HG03135 (cell line): ENCODE data around the gene MMS19.

Experiments used
- ATAC-seq: cut with Tn5 transposase; IDR thresholded peaks from one replicate; pipeline ENCODE4 v1.9.1; 2021; ENCODE audit warnings: mild to moderate bottlenecking, moderate library complexity; ENCODE audit not compliant: unreplicated experiment

The MMS19 gene, protein sequence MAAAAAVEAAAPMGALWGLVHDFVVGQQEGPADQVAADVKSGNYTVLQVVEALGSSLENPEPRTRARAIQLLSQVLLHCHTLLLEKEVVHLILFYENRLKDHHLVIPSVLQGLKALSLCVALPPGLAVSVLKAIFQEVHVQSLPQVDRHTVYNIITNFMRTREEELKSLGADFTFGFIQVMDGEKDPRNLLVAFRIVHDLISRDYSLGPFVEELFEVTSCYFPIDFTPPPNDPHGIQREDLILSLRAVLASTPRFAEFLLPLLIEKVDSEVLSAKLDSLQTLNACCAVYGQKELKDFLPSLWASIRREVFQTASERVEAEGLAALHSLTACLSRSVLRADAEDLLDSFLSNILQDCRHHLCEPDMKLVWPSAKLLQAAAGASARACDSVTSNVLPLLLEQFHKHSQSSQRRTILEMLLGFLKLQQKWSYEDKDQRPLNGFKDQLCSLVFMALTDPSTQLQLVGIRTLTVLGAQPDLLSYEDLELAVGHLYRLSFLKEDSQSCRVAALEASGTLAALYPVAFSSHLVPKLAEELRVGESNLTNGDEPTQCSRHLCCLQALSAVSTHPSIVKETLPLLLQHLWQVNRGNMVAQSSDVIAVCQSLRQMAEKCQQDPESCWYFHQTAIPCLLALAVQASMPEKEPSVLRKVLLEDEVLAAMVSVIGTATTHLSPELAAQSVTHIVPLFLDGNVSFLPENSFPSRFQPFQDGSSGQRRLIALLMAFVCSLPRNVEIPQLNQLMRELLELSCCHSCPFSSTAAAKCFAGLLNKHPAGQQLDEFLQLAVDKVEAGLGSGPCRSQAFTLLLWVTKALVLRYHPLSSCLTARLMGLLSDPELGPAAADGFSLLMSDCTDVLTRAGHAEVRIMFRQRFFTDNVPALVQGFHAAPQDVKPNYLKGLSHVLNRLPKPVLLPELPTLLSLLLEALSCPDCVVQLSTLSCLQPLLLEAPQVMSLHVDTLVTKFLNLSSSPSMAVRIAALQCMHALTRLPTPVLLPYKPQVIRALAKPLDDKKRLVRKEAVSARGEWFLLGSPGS

DNA sequence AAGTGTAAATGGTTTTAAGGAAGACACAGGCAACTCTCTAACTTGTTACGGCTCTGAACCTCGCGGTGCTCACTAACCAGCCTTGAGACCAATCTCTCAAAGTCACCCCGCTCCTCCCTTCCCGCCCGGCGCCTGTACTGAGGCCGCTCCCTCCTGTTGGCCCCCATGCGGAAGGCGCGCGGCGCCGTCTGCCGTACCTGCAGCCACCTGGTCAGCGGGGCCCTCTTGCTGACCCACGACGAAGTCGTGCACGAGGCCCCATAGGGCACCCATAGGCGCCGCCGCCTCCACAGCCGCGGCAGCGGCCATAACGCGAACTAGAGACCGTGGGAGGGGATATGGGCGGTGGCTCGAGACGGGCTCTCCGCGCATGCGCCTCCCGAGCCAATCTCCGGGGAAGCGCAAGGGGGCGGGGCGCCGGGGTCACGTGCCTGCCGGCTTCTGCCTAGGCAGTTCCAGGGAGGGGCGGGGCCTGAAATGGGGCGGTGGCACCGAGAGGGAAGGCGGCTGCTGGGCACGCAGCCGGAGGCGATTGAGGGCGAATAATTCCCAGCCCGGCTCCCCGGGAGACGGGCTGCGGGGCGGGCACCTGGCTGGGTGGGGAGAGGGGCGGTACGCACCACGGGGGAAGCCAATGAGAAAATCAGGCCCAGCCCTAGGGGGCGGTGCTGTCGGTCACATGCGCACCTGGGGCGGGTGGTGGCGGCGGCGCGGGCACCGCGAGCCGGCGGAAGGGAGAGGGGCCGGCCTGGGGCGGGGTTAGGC lies at the start of gene MMS19:
Gene MMS19, minus strand, starts transcription at position 347 of the 765 bp plus-strand sequence. Its CDS starts 38 bp downstream, at position 309.
- peak; percentile 90 for ATAC-seq

DNA sequence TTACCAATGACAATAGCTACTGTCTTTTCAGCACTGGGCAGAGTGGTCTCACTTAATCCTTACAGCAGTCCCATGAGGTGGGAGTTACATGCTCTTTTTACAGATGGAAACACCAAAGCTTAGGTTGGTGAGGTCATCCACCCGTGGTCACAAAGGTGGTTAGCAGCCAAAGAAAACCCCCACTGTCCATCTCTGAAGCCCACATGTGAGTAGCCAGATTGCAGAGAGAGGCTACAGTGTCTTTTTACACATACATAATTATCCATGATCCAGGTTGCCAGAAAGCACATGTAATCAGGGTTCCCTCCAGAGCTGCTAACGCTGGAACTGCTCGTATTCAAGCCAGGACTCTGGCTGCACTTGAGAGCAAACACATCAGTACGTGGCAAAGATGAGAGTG lies 49.7 kb upstream of the MMS19 start:
- ATAC-seq: no peak

DNA sequence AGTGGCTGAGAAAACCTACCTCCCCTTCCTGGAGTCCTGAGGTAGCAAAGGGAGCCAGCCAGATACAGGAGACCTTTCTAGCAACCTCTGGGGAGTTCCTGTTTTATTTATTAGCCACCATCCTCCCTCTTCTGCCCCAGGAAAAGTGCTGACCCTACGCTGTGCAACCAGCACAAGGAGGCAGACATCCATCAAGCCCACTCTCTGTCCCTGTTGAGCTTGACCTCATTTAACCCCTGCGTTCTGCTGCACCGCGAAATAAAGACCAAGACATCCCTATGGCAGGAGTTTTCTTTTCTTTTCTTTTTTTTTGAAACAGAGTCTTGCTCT lies 49.0 kb upstream of the MMS19 start:
- no peak for ATAC-seq

DNA sequence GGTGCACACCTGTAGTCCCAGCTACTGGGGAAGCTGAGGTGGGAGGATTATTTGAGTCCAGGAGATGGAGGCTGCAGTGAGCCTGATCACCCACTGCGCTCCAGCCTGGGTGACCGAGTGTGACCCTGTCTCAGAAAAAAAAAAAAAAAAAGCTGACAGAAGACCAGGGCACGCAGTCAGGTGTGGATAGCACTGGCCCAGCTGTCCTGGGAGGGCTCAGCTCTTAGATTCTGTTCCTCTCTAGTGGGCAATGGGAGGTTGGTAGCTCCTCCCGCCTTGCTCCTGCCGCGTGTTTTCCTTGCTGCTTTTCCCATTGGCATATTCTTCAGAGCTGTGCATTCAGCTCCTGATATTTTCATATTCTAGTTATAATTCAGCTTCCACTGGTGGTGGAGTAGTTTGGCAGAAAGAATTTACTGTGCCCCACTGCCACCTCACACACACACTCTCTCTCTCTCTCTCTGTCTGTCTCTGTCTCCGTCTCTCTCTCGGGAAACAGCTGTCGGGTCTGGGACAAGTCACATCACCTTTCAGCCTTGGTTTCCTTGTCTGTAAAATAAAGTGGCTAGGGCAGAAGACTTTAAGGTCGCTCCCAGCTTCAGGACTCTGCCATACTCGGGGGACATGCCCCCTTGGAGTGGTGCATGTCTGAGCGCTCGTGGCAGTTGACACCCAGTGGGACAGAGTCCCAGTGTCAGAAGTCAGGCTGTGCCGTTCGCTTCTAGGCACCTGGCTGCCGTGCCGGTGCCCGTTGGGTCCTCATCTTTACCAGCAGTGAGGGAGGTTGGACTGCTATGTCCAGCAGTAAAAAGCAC lies 48.4 kb upstream of the MMS19 start:
- no peak for ATAC-seq

DNA sequence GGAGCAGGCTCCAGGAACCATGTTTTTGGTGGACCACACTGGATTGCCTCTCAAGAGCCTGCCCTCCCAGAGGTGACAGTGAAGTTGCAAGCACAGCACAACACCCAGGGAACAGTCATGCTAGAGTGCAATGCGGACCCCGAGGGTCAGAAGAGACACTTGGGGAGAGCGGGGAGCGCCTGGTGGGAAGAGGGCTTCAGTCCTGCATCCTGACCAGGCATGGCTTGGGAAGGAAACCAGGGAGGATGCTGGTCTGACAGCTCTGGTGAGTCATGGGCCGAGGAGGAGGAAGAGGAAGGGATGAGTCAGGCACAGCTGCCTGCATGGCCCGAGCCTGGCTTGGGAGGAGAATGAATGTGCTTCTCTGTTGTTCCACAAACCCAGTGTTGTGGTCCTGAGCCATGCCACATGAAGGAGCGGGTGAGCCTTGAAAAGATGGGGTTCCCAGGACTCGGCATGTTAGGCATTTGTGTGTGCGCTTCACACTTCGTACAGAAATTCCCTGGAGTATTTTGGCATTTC lies 44.9 kb upstream of the MMS19 start:
- no peak for ATAC-seq

DNA sequence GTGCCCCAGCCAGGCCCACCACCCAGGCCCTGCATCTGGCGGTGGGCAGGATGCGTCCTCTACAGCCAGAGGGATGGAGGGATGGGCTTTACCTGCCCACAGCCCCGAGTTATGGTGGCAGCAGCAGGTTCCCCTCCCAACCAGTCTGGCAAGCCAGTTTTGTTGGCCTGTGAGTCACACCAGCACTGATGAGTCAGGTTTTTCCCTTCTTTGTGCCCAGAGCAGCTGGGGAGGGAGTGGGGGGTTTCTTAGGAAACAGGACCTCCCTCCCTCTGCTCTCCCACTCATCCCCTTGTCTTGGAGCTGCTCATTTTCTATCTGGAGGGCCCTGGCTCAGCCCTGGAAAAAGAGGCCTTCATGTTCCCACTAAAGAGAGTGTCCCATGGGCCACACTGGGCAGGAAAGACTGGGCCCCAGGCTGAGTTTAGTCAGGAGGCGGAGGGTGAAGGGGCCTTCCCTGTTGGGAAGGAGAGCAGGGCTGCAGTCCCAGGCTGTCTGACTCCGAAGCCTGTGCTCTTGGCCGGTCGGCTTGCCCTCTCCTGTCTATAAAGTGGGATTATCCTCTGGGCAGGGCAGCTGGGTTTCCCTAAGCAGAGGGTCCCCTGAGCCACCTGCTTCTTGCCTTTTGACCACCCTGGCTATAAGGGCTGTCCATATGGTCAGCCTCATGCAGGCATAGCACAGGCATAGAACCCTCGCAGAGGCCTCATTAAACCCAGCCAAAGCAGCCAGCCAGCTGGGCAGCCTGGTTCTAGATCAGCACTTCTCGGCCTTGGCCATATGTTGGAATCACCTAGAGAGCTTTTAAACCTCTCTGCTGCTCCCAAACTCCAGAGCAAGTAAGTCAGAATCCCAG lies 44.2 kb upstream of the MMS19 start:
- no peak for ATAC-seq

DNA sequence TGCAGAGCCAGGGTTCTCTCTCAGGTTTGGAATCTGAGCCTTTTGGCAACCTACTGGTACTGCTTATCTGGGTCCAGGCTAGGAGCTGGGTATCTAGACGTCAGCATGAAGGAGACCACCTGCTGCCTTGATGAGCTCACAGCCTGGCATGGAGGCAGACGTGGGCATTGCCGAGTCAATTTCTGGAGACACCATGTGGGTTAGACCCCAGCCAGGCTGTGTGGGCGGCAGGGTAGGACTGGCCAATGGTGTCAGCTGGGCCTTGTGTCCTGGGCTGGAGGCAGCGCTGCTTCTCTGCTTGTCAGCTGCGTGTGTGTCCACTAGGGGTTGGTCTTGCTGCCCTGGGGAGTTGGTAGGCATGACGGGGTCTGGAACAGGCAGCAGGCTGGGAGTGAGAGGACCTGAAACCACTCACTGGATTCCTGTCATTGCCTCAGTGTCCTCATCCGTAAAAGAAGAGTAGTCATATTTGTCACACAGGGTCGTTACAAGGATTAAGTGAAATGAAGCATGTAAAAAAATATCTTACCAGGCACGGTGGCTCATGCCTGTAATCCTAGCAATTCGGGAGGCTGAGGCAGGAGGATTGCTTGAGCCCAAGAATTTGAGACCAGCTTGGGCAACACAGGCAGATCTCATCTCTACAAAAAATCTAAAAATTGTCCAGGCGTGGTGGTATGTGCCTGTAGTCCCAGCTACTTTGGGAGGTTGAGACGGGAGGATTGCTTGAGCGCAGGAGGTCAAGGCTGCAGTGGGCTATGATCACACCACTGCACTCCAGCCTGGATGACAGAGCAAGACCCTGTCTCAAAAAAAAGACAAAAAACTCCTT lies 42.7 kb upstream of the MMS19 start:
- ATAC-seq: no peak

DNA sequence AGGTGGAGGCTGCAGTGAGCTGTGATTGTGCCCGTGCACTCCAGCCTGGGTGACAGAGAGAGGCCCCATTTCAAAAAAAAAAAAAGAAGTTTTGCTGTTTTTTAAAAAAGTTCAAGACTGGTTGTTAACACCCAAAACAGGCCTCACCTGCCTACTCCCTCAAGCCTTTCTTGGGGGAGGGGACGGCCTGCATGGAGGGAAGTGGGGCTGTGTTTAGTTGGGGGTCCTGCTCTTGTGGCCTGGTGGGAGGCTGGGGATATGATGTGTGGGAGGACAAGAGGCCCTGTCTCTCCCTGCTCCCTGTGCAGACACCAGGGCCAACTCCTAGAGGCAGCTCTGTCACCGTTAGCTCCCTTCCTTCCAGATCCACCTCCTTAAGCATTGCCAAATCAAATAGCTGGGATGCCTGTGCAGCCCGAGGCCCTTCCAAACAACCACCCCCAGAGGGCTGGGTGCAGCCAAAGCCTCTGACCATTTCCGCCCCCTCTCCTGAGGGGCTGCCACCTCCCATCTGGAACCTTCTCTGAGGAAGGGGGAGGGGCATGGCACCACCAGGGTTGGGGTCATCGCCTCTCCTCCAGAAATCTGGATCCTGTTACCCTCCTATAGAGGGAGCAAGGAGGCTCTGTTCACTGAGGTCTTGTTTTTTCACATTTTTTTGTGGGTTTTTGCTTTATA lies 41.4 kb upstream of the MMS19 start:
- no peak for ATAC-seq

DNA sequence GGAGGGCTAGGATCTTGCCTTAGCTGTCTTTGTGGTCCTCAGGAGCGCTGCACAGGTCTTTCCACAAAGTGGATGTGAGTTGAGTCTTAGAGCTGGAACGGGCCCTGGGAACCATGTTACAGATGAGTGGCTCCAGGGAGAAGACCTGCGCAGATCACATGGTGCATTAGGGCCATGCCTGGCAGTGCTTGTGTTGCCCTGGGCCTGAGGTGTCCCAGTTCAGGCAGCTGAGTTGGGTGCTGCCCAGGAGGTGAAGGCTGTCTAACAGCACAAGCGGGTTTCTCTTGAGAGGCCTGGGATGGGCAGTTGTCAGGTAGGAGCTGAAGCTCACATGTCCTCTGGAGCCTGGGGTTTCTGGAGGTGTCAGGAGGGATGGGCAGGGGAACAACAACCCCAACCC lies 40.6 kb upstream of the MMS19 start:
- no peak for ATAC-seq

DNA sequence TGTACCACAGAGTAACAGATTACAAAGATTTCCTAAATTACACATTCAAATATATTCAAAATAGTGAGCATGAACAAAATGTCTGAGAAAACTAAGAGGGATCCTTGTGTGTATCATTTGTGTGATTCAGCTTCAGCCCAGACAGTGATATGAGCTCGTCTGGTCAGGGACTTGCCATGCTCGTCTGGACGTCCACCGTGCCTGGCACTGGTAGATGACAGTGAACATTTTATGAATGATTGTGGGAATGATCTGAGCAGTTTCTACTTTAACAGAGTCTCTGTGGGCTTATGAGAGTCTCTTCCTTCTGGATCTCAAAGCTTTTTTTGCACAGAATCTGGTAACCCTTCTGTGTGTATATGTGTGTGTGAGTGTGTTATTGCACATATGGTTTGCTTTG lies 40.2 kb upstream of the MMS19 start:
- no peak for ATAC-seq

DNA sequence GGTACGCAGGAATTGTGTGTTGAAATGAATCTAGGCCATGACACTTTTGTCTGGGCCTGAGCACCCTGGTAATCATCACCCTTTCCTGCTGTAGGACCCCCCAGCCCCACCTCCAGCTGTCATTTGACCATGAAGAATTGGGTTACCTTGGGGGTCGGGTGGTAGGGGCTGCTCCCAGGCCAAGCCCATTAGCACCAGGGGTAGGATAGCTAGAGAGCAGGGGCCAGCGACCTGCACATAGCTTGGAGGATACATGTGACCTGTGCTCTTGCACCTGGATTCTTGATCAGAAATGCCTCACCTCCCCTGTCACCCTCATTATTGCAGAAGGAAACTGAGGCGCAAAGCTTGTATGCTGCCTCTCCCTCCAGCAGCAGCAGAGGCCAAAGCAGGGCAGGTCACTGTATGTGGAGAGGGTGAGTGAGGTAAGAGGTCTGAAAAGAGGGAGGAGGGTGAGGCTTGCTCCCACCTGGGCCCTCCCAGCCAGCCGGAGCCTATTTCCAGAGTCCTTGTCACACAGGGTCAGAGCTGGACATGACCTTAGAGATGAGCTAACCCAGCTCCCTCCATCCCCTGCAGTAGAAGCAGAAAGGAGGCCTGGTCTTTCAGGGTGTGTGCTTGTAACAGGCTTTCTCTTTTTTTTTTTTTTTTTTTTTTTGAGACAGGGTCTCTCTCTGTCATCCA lies 39.1 kb upstream of the MMS19 start:
- no peak for ATAC-seq

DNA sequence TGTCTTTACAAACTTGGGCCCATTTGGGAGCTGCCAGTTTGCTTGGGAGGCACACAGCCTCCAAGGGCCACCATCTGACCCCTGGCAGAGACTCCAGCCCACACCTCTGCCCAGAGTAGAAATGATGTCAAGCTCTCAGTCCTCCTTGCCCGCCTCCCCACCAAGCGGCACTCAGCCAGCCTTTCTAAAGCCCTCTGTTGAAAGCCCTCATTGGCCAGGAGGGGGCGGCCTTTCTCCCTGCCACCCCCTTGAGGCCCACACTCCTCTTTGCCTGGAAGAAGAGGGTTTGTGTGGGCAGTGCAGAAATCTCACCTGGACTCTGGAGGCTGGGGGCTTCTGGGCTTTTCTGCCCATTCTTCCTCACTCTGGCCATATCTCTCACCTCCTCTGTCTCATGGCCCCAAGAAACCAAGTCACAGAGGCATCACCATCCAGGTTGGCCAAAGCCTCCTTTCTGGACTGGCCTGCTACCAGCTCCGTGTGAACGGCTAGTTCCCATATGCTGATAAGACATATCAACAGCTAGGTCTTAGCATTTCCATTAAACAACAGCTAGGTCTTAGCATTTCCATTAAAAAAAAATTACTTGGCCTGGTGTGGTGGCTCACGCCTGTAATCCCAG lies 36.6 kb upstream of the MMS19 start:
- ATAC-seq: no peak

DNA sequence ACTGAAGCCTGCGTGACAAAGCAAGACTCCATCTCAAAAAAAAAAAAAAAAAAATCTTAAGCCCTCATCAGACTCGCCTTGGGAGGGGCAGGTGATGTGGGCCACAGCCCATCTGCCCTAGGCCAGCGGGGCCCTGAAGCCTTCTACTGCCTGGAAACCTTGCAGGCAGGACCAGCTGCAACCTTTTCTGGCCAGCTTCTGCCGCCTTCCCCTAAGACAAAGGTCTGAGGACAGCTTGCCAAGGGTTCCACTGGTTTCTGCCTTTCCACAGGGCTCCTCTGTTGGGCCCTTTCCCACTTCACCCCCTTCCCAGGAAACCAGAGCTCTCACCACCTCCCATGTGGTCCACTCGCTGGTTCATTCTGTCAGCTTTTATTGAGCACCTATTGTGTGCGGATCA lies 35.7 kb upstream of the MMS19 start:
- no peak for ATAC-seq

DNA sequence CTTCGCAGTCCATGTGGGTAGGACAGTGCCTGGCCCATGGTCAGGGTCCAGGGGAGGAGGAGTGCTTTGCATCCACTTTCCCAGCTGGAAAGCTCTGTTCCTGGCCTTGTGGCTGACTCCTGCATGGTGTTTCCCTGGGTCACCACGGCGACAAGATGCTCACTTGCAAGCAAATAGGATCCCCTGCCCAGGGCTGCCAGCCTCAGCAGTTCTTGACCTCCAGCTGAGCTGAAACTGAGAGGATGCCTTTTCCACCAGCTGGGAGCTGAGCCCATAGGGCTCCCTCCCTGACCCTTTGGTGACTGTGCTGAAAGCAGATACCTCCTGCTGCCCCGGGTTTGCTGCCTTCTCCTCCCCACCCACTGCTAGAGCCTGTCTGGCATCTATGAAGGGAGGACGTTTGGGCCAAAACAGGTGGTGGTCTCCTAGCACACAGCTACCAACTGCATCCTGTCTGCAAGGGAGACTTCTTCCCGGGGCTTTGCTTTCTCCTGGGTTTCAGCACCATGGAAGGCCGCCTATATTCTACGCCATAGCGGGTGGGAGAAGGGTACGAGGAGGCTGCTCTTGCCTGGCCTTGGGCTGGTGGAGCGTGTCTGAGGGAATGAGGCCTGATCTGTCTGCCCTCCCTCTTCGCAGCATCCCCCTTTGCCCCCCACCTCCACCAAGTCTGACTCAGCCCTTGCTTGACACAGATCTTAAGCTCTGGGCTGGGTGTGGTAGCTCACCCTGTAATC lies 34.9 kb upstream of the MMS19 start:
- no peak for ATAC-seq

DNA sequence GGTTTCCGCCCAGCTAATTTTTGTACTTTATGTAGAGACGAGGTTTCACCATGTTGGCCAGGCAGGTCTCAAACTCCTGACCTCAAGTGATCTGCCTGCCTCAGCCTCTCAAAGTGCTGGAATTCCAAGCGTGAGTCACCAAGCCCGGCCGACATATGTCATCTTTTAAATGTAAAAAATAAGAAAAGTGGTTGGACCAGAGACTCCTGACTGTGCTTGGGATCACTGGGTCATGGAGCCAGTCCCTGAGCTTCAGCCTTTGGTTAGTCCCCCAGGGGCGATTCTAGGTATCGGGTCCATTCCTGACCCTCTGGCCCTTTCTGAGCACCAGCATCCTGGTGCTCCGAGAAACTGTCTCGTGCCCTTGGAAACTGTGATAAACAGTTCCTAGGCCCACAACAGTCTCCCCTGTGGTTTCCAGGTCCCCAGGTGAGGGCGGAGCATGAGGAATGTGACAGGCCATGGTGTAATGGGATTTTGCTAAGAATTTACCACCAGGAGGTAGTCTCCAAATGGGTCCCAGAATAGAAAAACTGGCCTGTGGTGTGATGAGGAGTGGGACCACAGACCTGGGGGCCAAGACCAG lies 33.3 kb upstream of the MMS19 start:
- no peak for ATAC-seq
